IMR-90 (cell line): ENCODE data around the gene PRKCA. TPM values are rescaled to one million over a fixed set of nuclear protein-coding genes. Genes with fewer than 3 reads are reported as not detected.

Source experiments
- ATAC-seq: fragments of 200-7000 bp; cut with Tn5 transposase; 2 replicates; pipeline ENCODE4 v1.9.1; 2020; ENCODE audit warnings: low read depth, mild to moderate bottlenecking, moderate library complexity
- BruUV-seq: library from RNA; stranded (reverse); fragments of 400-500 nt; replicated peaks from 2 replicates; lab custom pipeline; 2021; lab: Mats Ljungman, UMichigan
- CTCF ChIA-PET: fragments of 300-600 bp; formaldehyde crosslinking; extraction: SDS; loops from one replicate; lab custom pipeline; 2021; ENCODE audit warnings: antibody characterized with exemption; lab: Yijun Ruan, JAX
- POLR2A ChIA-PET: fragments of 300-600 bp; sonication (Branson Sonifier 250); formaldehyde crosslinking; loops from one replicate; lab custom pipeline; 2022; ENCODE audit warnings: antibody characterized with exemption; ENCODE audit not compliant: unreplicated experiment; lab: Charles Lee
- DNase-seq: peaks from one replicate; pipeline ENCODE4 v3.0.0; 2013
- H2AFZ ChIP-seq: replicated peaks from 2 replicates; pipeline ENCODE3; 2013; ENCODE audit warnings: low read length, mild to moderate bottlenecking; ENCODE audit not compliant: poor library complexity
- H2AK5ac ChIP-seq: 2 replicates; pipeline ENCODE4 v1.6.1; 2013; ENCODE audit warnings: low read depth, low read length, inconsistent platforms
- H2AK9ac ChIP-seq: replicated peaks from 2 replicates; pipeline ENCODE3; 2013; ENCODE audit warnings: mild to moderate bottlenecking, low read depth, low read length, moderate library complexity; ENCODE audit not compliant: poor library complexity
- H2BK120ac ChIP-seq: 2 replicates; pipeline ENCODE4 v1.6.1; 2013; ENCODE audit warnings: low read depth, low read length, inconsistent platforms
- H2BK15ac ChIP-seq: 3 replicates; pipeline ENCODE4 v1.6.1; 2013; ENCODE audit warnings: low read depth, low read length, inconsistent platforms
- H2BK20ac ChIP-seq: 2 replicates; pipeline ENCODE4 v1.6.1; 2013; ENCODE audit warnings: low read depth, mild to moderate bottlenecking, inconsistent platforms, low read length, moderate library complexity
- H2BK5ac ChIP-seq: 2 replicates; pipeline ENCODE4 v1.6.1; 2013; ENCODE audit warnings: mild to moderate bottlenecking, low read depth, low read length, inconsistent platforms; ENCODE audit not compliant: poor library complexity, severe bottlenecking
- H3K14ac ChIP-seq: replicated peaks from 2 replicates; pipeline ENCODE4 v1.6.1; 2013; ENCODE audit warnings: low read depth, low read length, inconsistent platforms
- H3K18ac ChIP-seq: 2 replicates; pipeline ENCODE4 v1.6.1; 2013; ENCODE audit warnings: low read depth, low read length, control low read depth
- H3K23ac ChIP-seq: 2 replicates; pipeline ENCODE4 v1.6.1; 2013; ENCODE audit warnings: low read depth, low read length, inconsistent platforms
- H3K27ac ChIP-seq: 2 replicates; pipeline ENCODE4 v1.5.1; 2013; ENCODE audit warnings: mild to moderate bottlenecking, control low read depth, low read length; ENCODE audit not compliant: insufficient read depth
- H3K27me3 ChIP-seq: 2 replicates; pipeline ENCODE4 v1.6.1; 2013; ENCODE audit warnings: low read length; ENCODE audit not compliant: control insufficient read depth, insufficient read depth
- H3K36me3 ChIP-seq: 2 replicates; pipeline ENCODE4 v1.6.1; 2013; ENCODE audit warnings: low read length, mixed read lengths; ENCODE audit not compliant: control insufficient read depth, insufficient read depth
- H3K4ac ChIP-seq: 2 replicates; pipeline ENCODE4 v1.6.1; 2013; ENCODE audit warnings: low read depth, low read length, inconsistent platforms
- H3K4me1 ChIP-seq: 2 replicates; pipeline ENCODE4 v1.6.1; 2013; ENCODE audit warnings: low read length, mixed read lengths; ENCODE audit not compliant: control insufficient read depth, insufficient read depth
- H3K4me2 ChIP-seq: 2 replicates; pipeline ENCODE4 v1.6.1; 2013; ENCODE audit warnings: low read depth, mild to moderate bottlenecking, control low read depth, low read length, moderate library complexity
- H3K4me3 ChIP-seq: 2 replicates; pipeline ENCODE4 v1.5.1; 2013; ENCODE audit warnings: low read depth, mild to moderate bottlenecking, control low read depth, low read length, moderate library complexity; ENCODE audit not compliant: insufficient read depth
- H3K56ac ChIP-seq: 2 replicates; pipeline ENCODE4 v1.6.1; 2013; ENCODE audit warnings: low read length, inconsistent platforms; ENCODE audit not compliant: insufficient read depth; ENCODE audit errors: extremely low read depth
- H3K79me1 ChIP-seq, 2 experiments: 2 replicates each; pipeline ENCODE4 v1.6.1; 2013; ENCODE audit warnings: low read length in 2 of 2, inconsistent platforms in 1 of 2, low read depth in 1 of 2
- H3K9ac ChIP-seq: 2 replicates; pipeline ENCODE4 v1.6.1; 2013; ENCODE audit warnings: low read depth, low read length, control low read depth
- H3K9me1 ChIP-seq: 2 replicates; pipeline ENCODE4 v1.6.1; 2013; ENCODE audit warnings: low read length, inconsistent platforms; ENCODE audit not compliant: insufficient read depth
- H3K9me3 ChIP-seq: 2 replicates; pipeline ENCODE4 v1.6.1; 2013; ENCODE audit warnings: low read length; ENCODE audit not compliant: control insufficient read depth, insufficient read depth
- H4K20me1 ChIP-seq: 2 replicates; pipeline ENCODE4 v1.6.1; 2013; ENCODE audit warnings: low read length, inconsistent platforms; ENCODE audit not compliant: insufficient read depth
- H4K5ac ChIP-seq: 2 replicates; pipeline ENCODE4 v1.6.1; 2013; ENCODE audit warnings: mild to moderate bottlenecking, low read depth, low read length, control low read depth
- H4K8ac ChIP-seq, 2 experiments: 2 replicates each; pipeline ENCODE4 v1.6.1; 2013; ENCODE audit warnings: low read depth in 2 of 2, low read length in 2 of 2, control low read depth in 1 of 2, inconsistent platforms in 1 of 2
- H4K91ac ChIP-seq: 2 replicates; pipeline ENCODE4 v1.6.1; 2013; ENCODE audit warnings: low read depth, low read length, inconsistent platforms; ENCODE audit not compliant: insufficient read depth
- BHLHE40 ChIP-seq: fragments of 150-350 bp; IDR thresholded peaks from 2 replicates; pipeline ENCODE4 v1.6.1; 2016; ENCODE audit warnings: mild to moderate bottlenecking, low read depth, low read length
- CEBPB ChIP-seq: IDR thresholded peaks from 2 replicates; pipeline ENCODE4 v1.6.1; 2012; ENCODE audit warnings: low read depth, low read length, improper control_type of control experiment
- FOS ChIP-seq: fragments of 150-350 bp; IDR thresholded peaks from 2 replicates; pipeline ENCODE4 v1.6.1; 2016; ENCODE audit warnings: low read depth, low read length
- MAFK ChIP-seq: IDR thresholded peaks from 2 replicates; pipeline ENCODE4 v1.6.1; 2012; ENCODE audit warnings: low read depth, low read length, improper control_type of control experiment
- MAZ ChIP-seq: IDR thresholded peaks from 2 replicates; pipeline ENCODE4 v1.6.1; 2012; ENCODE audit warnings: low read depth, mild to moderate bottlenecking, low read length, improper control_type of control experiment, moderate library complexity, borderline replicate concordance
- NFE2L2 ChIP-seq: fragments of 150-350 bp; IDR thresholded peaks from 2 replicates; pipeline ENCODE4 v1.6.1; 2016; ENCODE audit warnings: low read depth, mild to moderate bottlenecking, low read length
- POLR2A ChIP-seq: IDR thresholded peaks from 2 replicates; pipeline ENCODE4 v1.6.1; 2012; ENCODE audit warnings: mild to moderate bottlenecking, low read depth, low read length
- RCOR1 ChIP-seq: IDR thresholded peaks from 2 replicates; pipeline ENCODE4 v1.6.1; 2012; ENCODE audit warnings: mild to moderate bottlenecking, low read length, improper control_type of control experiment; ENCODE audit not compliant: insufficient replicate concordance
- RFX5 ChIP-seq: IDR thresholded peaks from 2 replicates; pipeline ENCODE4 v1.8.0; 2012; ENCODE audit warnings: low read depth, mild to moderate bottlenecking, low read length, moderate library complexity
- SMC3 ChIP-seq: fragments of 150-350 bp; IDR thresholded peaks from 2 replicates; pipeline ENCODE4 v1.6.1; 2016; ENCODE audit warnings: low read depth, mild to moderate bottlenecking, antibody characterized with exemption, low read length, moderate library complexity
- WGBS, 2 experiments: methylation state at CpG; one replicate each; pipeline versions ENCODE4 v1.1.5 to v1.1.7; 2013; ENCODE audit warnings: missing lambda C conversion rate in 2 of 2; ENCODE audit not compliant: insufficient read length in 1 of 2; ENCODE audit errors: extremely low coverage in 2 of 2; 5-methylcytosine and 5-hydroxymethylcytosine counted together
- dilution Hi-C: fragments of 300-500 bp; cut with HindIII; formaldehyde crosslinking; loops from one replicate; pipeline ENCODE4 v1.14.3; 2018; ENCODE audit warnings: low sequenced_read_pairs; ENCODE audit not compliant: unreplicated experiment
- in situ Hi-C: fragments of 300-500 bp; cut with MboI; formaldehyde crosslinking; loops from 3 replicates; pipeline ENCODE4 v1.14.3; 2019; ENCODE audit warnings: low sequenced_read_pairs, inconsistent platforms, mixed read lengths
- intact Hi-C: fragments of 100-400 bp; cut with micrococcal nuclease; formaldehyde crosslinking; loops from 2 replicates; pipeline ENCODE4 v1.10.0; 2022
- polyA plus RNA-seq, 3 experiments: library from polyadenylated mRNA; depleted of rRNA; stranded (reverse); fragments of >200 nt; gene quantifications; 2 replicates each; pipeline ENCODE4 v1.2.3, GENCODE V29; 2012; ENCODE audit warnings: low replicate concordance in 1 of 3
- total RNA-seq: library from RNA; depleted of rRNA; stranded (reverse); fragments of >200 nt; gene quantifications from 2 replicates; pipeline ENCODE4 v1.2.3, GENCODE V29; 2012
- TF ChIP-seq, protein P1 (sequence below): fragments of 150-350 bp; IDR thresholded peaks from 2 replicates; pipeline ENCODE4 v1.6.1; 2017; ENCODE audit warnings: mild to moderate bottlenecking, antibody characterized with exemption, low read length, low read depth
- TF ChIP-seq, protein P2 (sequence below): conservative IDR thresholded peaks from 2 replicates; pipeline ENCODE4 v1.5.1; 2012; ENCODE audit warnings: mild to moderate bottlenecking, low read depth, low read length, improper control_type of control experiment
- TF ChIP-seq, protein P3 (sequence below): fragments of 150-350 bp; IDR thresholded peaks from 2 replicates; pipeline ENCODE4 v1.6.1; 2016; ENCODE audit warnings: low read depth, mild to moderate bottlenecking, low read length, moderate library complexity, borderline replicate concordance

PRKCA gene
- total and polyA plus RNA-seq, 2 of the 4 experiments (the other 2 are of a cell fraction) = 31.0 to 46.0 TPM

- Histone ChIP-seq H3K4me3 (no peak overlapping the region), H2AK5ac (no peak overlapping the region), H4K91ac (no peak overlapping the region), H3K23ac (no peak overlapping the region), H3K4me2 (no peak overlapping the region), H3K79me1 (0 out of 4 replicates have a peak, but pooled peaks cover 0 to 3% of the 10 kb centered on the region in 2 experiments), H3K4ac (no peak overlapping the region), H2BK20ac (no peak overlapping the region), H3K9me1 (peaks cover 15% of the 10 kb centered on the region; the same call in 1 of the 2 replicates), H3K9ac (no peak overlapping the region), H3K56ac (no peak overlapping the region), H3K9me3 (no peaks in the 10 kb centered on the region), H3K4me1 (no peaks in the 10 kb centered on the region), H2BK120ac (no peak overlapping the region), H2BK15ac (no peak overlapping the region), H3K27me3 (no peaks in the 10 kb centered on the region), H3K36me3 (peaks cover 45% of the 10 kb centered on the region), H3K18ac (no peak overlapping the region), H2AFZ (no peak overlapping the region), H3K27ac (no peak overlapping the region), H4K8ac (no peak overlapping the region), H2BK5ac (no peak overlapping the region), H2AK9ac (no peak overlapping the region), H4K20me1 (no peaks in the 10 kb centered on the region; the same call in 1 of the 2 replicates), H3K14ac (no peak overlapping the region), H4K5ac (no peak overlapping the region)
- POLR2A ChIA-PET = no interaction called here
- no peak for ATAC-seq
- CTCF ChIA-PET = no interaction called here
- dilution Hi-C loops = no loop called here
- TF ChIP-seq, protein P1, sequence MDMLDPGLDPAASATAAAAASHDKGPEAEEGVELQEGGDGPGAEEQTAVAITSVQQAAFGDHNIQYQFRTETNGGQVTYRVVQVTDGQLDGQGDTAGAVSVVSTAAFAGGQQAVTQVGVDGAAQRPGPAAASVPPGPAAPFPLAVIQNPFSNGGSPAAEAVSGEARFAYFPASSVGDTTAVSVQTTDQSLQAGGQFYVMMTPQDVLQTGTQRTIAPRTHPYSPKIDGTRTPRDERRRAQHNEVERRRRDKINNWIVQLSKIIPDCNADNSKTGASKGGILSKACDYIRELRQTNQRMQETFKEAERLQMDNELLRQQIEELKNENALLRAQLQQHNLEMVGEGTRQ = no peak
- TF ChIP-seq POLR2A (no peak), SMC3 (no peak), CEBPB (no peak), RCOR1 (no peak), MAZ (no peak), BHLHE40 (no peak), MAFK (no peak), RFX5 (no peak), FOS (no peak), NFE2L2 (no peak)
- TF ChIP-seq, protein P2, sequence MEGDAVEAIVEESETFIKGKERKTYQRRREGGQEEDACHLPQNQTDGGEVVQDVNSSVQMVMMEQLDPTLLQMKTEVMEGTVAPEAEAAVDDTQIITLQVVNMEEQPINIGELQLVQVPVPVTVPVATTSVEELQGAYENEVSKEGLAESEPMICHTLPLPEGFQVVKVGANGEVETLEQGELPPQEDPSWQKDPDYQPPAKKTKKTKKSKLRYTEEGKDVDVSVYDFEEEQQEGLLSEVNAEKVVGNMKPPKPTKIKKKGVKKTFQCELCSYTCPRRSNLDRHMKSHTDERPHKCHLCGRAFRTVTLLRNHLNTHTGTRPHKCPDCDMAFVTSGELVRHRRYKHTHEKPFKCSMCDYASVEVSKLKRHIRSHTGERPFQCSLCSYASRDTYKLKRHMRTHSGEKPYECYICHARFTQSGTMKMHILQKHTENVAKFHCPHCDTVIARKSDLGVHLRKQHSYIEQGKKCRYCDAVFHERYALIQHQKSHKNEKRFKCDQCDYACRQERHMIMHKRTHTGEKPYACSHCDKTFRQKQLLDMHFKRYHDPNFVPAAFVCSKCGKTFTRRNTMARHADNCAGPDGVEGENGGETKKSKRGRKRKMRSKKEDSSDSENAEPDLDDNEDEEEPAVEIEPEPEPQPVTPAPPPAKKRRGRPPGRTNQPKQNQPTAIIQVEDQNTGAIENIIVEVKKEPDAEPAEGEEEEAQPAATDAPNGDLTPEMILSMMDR = no peak
- TF ChIP-seq, protein P3, sequence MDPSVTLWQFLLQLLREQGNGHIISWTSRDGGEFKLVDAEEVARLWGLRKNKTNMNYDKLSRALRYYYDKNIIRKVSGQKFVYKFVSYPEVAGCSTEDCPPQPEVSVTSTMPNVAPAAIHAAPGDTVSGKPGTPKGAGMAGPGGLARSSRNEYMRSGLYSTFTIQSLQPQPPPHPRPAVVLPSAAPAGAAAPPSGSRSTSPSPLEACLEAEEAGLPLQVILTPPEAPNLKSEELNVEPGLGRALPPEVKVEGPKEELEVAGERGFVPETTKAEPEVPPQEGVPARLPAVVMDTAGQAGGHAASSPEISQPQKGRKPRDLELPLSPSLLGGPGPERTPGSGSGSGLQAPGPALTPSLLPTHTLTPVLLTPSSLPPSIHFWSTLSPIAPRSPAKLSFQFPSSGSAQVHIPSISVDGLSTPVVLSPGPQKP = no peak
- BruUV-seq = no TSS peak
- WGBS, 2 experiments = 93% methylated on average over 13 of the region's 17 CpGs; no CpG with 5 or more reads in 1 of the 2 experiments
- intact Hi-C loops = no loop called here
- no peak for DNase-seq
- in situ Hi-C loops = no loop called here
These were observed 481.4 kb downstream of the PRKCA start for GRCh38 chr17:66783656-66784381.
